Stimulated activated CD4-positive, alpha-beta T cell treated with anti-CD3 and anti-CD28 coated beads, TNF-alpha, amount 100 ng/mL, for 48 hours (primary cell): ENCODE data around the gene FADS3.
"Not testable (repeated sequence)": the region's sequence is repeated elsewhere in the genome, so short reads cannot be mapped to it uniquely, and the experiment has no call there.

Experiments
- DNase-seq, 3 donors: peaks; one replicate each; pipeline ENCODE4 v3.0.0-alpha.2; 2020; ENCODE audit warnings: low read depth in 3 of 3

Gene FADS3

DNA sequence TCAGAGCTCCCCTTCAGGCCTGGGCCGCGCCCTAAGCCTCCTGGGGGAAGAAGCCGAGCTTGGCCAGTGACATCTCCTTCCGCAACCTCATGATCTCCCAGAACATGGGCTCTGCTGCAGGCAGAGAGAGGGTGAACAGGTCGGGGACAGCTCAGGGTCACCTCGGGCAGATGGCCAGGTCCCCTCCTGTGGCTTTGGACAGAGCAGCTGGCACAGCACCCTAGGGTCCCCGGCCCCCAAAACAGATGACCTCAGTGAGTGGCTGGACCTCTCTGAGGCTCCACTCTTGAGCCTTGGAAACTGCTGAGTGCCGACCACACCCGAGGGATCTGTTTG, 6.9 kb upstream of the FADS3 start:
- no peak for DNase-seq

DNA sequence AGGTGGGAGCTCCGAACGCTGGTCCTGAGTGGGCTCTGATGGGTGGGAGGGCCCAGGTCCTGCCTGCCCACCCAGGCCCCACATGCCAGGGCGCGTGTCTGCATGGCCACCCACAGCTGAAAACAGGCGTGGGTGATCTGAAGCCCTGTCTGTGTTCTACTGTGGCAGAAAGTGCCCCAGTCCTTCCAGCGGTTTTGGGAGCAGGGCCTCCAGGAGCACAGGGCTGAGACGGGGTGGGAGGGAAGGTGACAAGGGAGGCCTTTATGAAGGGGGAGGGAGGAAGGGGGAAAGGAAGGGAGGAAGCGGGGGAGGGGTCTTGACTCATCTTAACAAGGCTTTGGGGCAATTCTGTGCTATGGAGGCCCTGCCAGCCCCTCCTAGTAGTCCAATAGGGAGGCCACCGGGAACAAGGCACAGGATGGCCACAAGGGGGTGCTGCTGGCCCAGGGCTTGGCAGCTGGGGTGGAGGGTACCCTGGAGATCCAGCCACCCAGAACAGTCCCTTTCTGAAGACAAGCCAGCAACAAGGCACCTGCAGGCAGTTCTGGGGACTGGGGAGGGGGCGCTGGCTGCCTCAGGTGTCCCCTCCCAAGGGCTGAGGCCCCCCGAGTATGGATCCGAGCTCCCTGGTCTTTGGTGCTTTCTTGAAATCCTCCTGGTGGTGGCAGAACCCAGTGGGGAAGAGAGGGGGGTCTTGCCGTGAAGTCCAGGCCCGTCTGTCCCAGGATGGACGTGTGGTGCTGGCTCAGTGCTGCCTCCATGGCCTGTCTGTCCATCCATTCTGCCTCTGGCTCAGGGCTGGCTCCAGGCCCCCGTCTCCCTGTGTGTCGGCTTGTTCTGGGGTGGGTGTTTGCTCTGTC, 6.3 kb upstream of the FADS3 start:
- DNase-seq, result peak; percentile 52 to 78 (median 56)

DNA sequence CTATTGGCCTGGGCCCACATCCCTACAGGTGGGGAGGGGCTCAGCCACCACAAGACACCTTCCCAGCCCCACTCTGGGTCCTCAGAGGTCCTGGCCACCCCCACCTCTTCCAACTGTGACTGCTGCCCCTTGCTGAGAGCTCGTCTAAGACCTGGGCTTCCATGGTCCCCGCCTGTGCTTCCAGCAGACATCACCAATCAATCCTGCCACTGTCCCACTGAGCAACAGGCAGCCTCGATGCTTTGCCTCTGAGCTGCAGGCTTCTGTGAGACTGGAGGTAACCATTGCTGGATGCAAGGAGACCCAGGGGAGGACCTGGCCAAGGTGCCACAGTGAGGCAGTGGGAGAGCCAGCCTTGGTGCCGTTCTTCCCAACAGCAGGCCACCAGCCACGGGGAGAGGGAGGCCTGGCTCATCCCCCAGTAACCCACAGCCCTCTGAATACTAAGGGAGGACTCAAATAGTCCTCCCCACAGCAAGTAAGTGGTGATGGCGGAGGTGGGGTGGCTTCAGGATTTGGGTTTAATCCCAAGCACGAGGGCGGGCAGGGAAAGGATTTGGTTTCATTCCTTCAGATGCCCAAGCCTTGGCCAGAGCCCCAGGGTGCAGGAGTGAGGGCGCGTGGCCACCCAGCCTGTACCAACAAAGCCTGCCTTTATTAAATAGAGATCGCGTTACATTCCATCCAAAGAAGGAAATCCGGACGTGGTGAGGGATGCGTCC, 5.5 kb upstream of the FADS3 start:
- no peak for DNase-seq

DNA sequence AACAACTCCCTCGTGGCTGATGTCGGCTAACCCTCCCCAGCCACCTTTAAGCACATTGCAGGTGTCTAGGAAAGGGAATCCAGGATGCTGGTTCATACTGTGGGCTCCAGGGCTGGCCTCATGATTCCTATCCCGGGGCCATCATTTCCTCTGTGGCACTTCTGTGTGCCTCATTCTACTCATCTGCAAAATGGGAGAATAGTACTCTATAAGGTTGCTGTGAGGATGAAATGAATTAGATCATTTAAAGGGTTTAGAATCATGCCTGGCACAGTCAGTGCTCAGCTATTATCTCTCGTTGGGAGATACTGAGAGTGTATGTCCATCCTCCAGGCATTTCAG, 4.3 kb upstream of the FADS3 start:
- DNase-seq, result no peak

DNA sequence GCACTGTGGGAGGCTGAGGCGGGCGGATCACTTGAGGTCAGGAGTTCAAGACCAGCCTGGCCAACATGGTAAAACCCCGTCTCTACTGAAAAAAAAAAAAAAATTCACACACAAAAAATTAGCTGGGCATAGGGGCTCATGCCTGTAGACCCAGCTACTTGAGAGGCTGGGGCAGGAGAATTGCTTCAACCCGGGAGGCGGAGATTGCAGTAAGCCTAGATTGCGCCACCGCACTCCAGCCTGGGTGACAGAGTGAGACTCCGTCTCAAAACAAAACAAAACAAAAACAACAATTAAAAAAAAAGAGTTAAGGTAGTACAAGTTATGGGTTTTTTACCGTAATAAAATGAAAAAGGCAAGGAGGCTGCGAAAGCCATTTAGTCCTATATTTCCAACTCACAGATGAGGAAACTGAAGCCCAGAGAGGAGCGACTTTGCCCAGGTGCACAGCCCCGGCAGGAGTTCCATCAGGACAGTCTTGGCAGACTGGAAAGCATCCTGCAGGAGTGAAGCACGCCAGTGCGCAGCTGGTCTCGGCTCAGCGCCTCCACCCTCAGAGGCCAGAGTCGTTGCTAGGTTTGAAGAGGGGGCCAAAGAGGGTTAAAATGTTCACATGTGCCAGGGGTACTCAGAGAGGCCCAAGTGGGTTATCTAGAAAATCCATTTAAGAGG, 3.8 kb upstream of the FADS3 start:
- DNase-seq, result no peak

DNA sequence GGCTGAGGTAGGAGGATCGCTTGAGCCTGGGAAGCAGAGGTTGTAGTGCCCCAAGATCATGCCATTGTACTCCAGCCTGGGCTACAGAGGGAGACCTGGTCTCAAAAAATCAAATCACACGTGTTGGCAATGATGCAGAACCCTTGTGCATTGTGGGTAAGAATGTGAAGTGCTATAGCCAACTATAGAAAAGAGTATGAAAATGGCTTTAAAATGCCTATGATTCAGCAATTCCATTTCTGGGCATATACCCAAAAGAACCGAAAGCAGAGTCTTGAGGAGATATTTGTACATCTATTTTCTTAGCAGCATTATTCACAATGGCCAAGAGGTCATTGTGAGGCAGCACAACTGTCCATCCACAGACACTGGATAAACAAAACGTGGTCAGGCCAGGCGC, 2.6 kb upstream of the FADS3 start:
- no peak for DNase-seq

DNA sequence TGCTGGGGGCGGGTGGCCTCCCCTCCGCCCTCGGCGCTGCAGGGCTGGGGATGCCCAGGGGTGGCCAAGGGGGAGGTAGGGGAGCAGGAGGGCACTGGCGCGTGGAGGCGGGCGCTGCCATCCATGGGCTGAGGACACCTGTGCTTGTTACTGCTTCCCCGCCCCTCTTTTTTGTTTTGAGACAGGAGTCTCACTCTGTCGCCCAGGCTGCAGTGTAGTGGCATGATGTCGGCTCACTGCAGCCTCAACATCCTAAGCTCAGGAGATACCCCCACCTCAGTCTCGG, 683 bp upstream of the FADS3 start:
- no peak for DNase-seq

DNA sequence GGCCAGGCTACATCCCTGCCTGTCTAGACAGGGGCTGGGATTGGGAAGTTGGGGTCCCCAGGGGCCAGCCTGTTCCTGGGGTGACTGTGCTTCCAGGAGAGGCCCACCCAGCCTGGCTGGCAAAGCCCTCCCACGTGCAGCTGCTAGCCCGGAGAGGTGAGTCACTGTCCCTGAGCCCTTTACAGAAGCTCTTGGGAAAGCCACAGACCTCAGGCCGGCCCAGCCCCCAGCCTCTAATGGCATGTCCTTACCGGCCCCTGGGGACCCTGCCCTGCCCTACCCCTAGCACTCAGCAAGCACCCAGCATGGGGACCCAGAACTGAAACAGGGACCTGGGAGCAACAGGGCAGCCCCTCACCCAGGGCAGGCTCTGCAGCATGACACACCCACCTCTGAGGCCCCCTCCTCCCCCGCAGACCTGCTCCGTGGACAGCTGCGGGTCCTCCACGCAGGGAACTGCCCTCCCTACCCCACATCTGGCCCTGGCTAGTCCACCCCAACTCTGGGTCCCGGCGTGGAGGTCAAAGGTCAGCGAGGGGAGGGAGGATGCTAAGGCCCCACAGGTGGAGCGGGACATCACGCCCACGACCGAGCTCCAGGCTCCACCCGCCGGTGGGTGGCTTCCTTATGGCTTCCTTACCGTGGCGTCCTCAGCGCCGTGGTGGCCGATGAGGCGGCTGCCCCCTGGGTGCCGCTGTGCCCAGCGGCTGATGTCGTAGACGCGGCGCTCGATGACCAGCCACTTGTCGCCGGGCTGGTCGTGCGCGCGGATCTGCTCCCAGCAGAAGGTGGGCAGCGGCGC, 615 bp downstream of the FADS3 start:
- no peak for DNase-seq

DNA sequence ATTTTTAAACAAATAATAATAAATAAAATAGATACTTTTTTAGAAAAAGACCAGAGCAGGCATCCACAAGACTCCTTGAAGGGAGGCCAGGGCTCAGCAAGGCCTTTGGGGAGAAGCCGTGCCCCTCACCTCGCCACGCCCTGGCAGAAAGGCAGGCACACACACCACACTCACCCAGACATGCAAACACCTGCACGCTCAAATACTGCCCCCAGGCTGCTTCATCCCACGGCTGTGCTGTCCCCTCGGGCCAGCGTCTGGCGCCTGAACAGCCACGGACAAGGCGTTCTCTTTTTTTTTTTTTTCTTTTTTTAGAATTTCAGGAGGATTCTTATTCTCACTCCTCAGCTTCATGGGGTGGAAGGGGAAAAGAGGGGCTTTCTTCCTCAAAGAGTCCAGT, 1.5 kb downstream of the FADS3 start:
- no peak for DNase-seq

DNA sequence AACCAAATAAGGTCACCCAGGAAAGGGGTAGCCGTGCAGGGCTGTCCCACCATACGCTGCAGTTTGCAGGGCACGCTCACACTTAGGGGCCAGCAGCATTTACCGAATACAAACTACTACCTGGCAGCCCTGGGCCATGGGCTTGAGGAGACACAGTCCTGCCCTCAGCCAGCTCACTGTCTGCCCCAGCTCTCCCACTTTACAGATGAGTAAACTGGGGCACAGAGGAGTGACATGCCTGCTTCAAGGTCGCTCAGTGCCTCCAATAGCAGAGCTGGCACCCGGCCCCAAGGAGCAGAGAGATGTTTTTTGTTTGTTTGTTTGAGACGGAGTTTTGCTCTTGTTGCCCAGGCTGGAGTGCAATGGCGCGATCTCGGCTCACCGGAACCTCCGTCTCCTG, 2.8 kb downstream of the FADS3 start:
- DNase-seq, result no peak

DNA sequence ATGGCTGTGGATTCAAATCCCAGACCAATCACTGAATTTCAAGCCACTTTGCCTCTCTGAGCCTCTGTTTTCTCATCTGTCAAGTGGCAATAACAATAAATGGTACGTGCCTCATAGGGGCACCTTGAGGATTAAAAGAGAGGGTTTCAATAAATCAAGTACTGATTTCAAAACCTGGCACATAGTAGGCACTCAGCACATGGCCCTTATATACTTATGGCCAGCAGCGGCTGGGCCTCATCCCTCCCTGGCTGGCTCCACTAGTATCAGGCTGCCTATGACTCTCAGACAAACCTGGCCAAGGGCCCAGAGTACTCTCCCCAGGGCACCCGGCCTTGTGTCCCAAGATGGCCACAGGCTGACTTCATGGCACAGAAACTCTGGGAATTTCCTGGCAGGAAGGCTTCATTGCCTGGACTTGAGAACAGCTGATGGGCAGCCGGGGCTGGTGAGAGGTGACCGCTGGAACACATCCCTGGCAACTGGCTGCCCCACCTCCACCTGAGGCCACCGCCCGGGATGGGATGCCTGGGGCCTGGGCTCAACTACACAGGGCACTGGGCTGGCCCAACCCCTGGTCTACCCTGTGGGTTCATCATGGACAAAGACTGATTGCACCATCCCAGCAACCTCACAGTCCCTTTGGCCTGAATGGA, 3.4 kb downstream of the FADS3 start:
- no peak for DNase-seq

DNA sequence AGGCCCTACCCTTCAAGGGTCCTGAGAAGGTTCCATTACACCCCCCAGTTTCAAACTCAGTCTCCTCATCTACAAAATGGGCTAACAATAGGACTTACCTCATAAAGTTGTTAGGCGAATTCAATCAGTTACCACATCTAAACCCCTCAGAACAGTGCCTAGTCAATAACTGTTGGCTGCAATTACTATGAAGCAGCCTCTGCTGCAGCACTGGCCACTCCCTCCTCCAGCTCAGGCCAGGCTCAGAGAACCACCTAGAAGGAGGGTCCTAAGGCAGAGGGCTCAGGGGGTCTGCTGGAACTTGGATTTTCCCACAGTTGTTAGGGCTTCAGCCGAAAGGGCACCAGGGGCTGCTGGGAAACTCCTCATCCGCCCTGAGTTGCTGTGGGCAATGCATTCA, 4.7 kb downstream of the FADS3 start:
- DNase-seq, result no peak

DNA sequence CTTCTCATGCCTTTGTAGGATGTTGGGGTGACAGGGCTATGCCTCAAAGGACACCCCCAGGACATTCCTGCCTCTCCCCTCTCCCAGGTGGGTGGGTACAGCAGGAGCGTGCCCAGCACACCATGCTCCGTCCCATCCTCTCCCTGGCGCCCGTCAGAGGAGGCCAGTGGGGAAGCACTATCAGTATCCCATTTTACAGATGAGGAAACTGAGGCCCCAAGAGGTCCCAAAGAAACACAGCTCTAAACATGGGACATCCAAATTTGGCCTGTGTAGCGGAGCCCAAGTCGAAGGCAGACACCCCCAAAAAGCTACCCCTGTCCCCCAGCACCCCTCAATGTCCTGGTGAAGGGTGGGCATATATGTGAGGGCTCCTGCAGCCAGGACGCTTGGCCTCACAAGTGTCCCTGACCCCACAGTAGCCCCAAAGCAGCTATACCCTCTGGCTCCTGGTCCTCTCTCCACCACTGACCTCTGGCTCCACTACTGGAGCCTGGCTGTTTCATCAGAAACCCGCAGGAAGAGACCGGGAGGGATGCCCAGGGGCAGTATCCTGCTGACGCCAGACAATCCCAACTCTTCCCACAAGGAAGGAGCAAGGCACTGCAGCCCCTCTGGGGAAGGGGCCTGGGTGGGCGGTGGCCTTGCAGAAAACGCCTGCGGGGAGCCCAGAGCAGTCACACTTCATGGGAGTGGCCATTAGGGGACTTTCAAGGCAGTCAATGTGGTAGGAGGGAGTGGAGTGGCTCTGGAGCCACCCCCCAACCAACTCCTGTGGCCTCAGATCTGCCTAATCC, 5.4 kb downstream of the FADS3 start:
- DNase-seq, result no peak

DNA sequence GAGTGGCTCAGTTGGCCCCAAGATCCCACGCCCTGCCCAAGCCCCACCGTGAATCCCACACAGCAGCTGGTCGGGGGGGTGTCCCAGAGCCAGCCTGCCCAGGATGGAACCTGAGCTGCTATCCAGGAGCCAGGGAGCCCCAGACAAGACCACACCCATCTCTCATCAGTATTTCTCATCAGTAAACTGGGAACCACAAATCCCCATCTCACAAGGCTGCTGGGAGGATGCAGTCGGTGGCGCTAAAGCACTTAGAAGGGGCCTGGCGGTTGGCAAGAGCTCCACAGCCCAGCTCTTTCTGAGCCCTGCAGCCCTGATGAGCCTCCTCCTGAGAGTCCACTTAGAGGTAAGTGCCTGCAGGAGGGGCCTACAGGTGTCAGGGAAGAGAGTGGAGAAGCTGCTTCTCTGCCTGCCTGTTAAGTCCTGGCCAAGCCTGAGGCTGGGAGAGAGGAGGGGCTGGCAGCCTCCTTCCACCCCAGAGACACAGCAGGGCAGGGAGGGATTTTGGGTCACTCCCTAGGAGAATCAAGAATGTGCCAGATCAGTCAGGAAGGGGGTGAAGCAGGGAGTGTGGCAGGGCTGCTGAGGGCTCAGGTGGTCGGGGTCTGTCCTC, 6.1 kb downstream of the FADS3 start:
- DNase-seq, result no peak

DNA sequence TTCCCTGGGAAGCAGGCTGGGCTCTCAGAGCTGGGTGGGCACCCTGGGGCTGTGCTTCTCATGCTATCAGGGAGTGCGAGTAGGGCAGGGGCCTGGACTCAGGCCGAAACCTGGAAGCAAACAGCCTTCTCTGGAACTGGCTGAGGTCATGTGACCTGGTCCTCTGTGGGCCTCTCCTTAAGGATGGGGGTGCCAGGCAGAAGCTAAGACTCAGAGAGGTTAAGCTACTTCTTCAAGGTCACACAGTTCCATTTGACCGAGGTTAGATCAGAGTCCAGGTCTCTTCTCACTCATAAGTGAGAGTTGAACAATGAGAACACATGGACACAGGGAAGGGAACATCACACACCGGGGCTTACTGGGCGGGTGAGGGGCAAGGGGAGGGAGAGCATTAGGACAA, 7.4 kb downstream of the FADS3 start:
- DNase-seq, result no peak

DNA sequence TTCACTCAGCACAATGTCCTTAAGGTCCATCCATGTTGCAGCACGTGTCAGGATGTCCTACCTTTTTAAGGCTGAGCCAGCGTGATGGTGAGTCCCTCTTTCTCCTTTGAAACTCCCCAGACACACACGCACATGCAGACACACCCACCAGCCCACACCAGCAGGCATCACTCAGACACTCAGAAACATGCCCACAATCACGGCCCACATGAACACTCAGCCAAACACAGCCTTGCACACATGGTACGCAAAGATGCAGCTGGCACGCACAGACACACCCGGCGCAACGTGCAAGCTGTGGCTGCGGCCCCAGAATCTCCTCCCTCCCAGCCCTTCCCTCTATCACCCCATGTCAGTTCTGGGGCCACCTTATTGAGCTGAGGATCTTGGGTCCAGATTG, 8.0 kb downstream of the FADS3 start:
- no peak for DNase-seq

DNA sequence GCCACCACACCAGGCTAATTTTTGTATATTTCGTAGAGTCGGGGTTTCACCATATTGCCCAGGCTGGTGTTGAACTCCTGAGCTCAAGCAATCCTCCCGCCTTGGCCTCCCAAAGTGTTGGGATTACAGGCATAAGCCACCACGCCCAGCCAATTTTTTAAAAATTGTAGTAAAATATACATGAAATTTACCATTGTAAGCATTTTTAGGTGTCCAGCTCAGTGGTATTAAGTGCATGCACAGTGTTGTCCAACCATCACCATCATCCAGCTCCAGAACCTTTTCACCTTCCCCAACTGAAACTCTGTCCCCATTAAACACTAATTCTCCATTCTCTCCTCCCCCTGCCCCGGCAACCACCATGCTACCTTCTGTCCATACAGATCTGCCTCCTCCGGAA, 8.5 kb downstream of the FADS3 start:
- DNase-seq, result no peak

DNA sequence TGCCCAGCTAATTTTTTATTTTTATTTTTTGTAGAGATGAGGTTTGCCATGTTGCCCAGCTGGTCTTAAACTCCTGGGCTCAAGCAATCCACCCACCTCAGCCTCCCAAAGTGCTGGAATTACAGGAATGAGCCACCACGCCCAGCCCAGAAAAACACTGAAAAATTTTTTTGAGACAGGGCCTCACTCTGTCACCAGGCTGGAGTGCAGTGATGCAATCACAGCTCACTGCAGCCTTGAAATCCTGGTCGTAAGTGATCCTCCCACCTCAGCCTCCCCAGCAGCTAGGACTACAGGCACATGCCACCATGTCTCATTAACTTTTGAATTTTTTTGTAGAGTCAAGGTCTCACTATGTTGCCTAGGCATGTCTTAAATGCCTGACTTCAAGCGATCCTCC, 9.1 kb downstream of the FADS3 start:
- not testable (repeated sequence) for DNase-seq

DNA sequence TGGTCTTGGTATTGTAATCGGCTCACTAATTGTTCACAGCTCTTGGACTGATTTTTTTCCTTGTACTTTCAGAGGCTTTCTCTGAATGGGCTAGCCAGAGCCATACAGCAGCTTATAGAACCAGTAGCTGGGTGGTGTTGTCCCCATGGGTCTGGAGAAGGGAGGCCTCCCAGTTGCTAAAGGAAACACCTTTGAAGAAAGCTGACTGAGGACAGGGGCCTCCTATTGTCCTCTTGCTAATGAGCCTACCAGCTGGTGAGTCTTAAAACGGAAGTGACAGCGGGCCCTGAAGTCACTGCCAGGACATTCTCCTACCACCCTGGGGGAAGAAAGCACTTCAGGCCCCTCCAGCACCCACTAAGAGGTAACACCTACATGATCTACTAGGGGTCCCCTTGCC, 9.9 kb downstream of the FADS3 start:
- no peak for DNase-seq

DNA sequence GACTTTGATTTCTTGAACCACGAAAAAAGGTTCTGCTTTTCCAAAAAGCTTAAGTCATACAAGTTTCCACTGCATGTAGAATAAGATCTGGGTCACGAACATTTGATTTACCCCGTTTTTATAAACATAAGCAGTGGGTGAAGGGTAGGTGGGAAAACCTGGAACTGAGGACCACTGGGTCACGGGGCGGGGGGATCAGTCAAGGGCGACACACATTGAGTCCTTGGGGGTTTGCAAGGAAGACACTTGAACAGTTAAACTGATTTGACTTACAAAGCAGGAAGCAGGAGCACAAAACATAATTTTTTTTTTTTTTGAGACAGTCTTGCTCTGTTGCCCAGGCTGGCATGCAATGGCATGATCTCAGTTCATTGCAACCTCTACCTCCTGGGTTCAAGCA, 10.9 kb downstream of the FADS3 start:
- no peak for DNase-seq

DNA sequence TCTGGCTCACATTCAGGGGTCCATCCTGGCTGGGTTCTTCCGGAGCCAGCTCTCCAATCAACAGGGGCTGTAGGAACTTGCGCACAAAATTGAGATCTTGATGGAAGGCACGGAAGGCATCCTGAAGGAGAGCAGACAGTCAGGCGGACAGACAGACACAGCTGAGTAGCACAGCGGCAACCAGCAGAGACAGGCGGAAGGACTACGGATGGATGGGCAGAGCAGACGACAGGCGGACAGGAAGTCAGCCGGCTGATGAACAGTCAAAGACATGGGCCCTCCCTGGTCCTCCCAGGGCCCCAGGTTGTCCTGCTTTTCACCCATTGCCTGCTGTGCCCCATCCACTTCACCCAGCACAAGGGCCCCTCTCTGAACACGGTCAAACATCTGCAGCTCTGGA, 11.3 kb downstream of the FADS3 start:
- DNase-seq, result no peak
